Liver (tissue), 9 donors: ENCODE results near the gene IFNA8. TPM values are rescaled to one million over a fixed set of nuclear protein-coding genes. Genes with fewer than 3 reads are reported as not detected.

ENCODE experiments used
- DNase-seq: peaks from one replicate; pipeline ENCODE4 v3.0.0-alpha.2; 2017; ENCODE audit warnings: low spot score
- H3K27ac ChIP-seq, 2 donors: one replicate each; pipeline ENCODE4 v1.7.0; 2013; ENCODE audit warnings: inconsistent platforms in 2 of 2, low read length in 2 of 2, control low read depth in 1 of 2, low read depth in 1 of 2, mild to moderate bottlenecking in 1 of 2
- H3K27me3 ChIP-seq, 4 donors: one replicate each; pipeline versions ENCODE4 v1.6.1 to v1.7.0; 2013; ENCODE audit warnings: low read length in 3 of 4, inconsistent platforms in 1 of 4, mild to moderate bottlenecking in 1 of 4, moderate library complexity in 1 of 4; ENCODE audit not compliant: control insufficient read depth in 4 of 4, insufficient read depth in 4 of 4
- H3K36me3 ChIP-seq, 4 donors: one replicate each; pipeline versions ENCODE4 v1.6.1 to v1.7.0; 2013; ENCODE audit warnings: low read length in 3 of 4, mild to moderate bottlenecking in 3 of 4, low read depth in 1 of 4, moderate library complexity in 1 of 4; ENCODE audit not compliant: control insufficient read depth in 4 of 4, insufficient read depth in 3 of 4
- H3K4me1 ChIP-seq, 4 donors: one replicate each; pipeline versions ENCODE4 v1.6.1 to v1.7.0; 2013; ENCODE audit warnings: low read length in 3 of 4, mild to moderate bottlenecking in 3 of 4, moderate library complexity in 1 of 4; ENCODE audit not compliant: control insufficient read depth in 4 of 4, insufficient read depth in 4 of 4
- H3K4me3 ChIP-seq, 3 donors: one replicate each; pipeline versions ENCODE4 v1.6.1 to v1.7.0; 2013; ENCODE audit warnings: low read length in 3 of 3, control low read depth in 1 of 3, low read depth in 1 of 3, mild to moderate bottlenecking in 1 of 3
- H3K9ac ChIP-seq, 2 donors: one replicate each; pipeline ENCODE4 v1.7.0; 2013; ENCODE audit warnings: low read length in 2 of 2, mild to moderate bottlenecking in 2 of 2, moderate library complexity in 2 of 2, control low read depth in 1 of 2, low read depth in 1 of 2
- H3K9me3 ChIP-seq, 4 donors: one replicate each; pipeline versions ENCODE4 v1.6.1 to v1.7.0; 2013; ENCODE audit warnings: low read length in 3 of 4; ENCODE audit not compliant: control insufficient read depth in 4 of 4
- EGR1 ChIP-seq, 2 donors: IDR thresholded peaks; 2 replicates each; pipeline ENCODE4 v1.6.1; 2016 to 2018; ENCODE audit warnings: antibody characterized with exemption in 2 of 2, low read depth in 2 of 2
- FOXA1 ChIP-seq: IDR thresholded peaks from 2 replicates; pipeline ENCODE4 v1.6.1; 2016; ENCODE audit warnings: antibody characterized with exemption
- FOXA2 ChIP-seq: IDR thresholded peaks from 2 replicates; pipeline ENCODE4 v1.6.1; 2016; ENCODE audit warnings: antibody characterized with exemption
- GABPA ChIP-seq, 2 donors: IDR thresholded peaks in 1 of 2; conservative IDR thresholded peaks in 1 of 2; 2 replicates each; pipeline ENCODE4 v1.6.1; 2016; ENCODE audit warnings: antibody characterized with exemption in 2 of 2, mild to moderate bottlenecking in 1 of 2, moderate library complexity in 1 of 2
- HNF4A ChIP-seq, 2 donors: conservative IDR thresholded peaks; 2 replicates each; pipeline ENCODE4 v1.6.1; 2016; ENCODE audit warnings: antibody characterized with exemption in 2 of 2, mild to moderate bottlenecking in 2 of 2
- HNF4G ChIP-seq: IDR thresholded peaks from 2 replicates; pipeline ENCODE4 v1.6.1; 2016; ENCODE audit warnings: antibody characterized with exemption
- JUND ChIP-seq, 2 donors: IDR thresholded peaks; 2 replicates each; pipeline ENCODE4 v1.6.1; 2016; ENCODE audit warnings: antibody characterized with exemption in 2 of 2
- NR2F2 ChIP-seq: IDR thresholded peaks from 2 replicates; pipeline ENCODE4 v1.6.1; 2016; ENCODE audit warnings: antibody characterized with exemption
- RAD21 ChIP-seq, 2 donors: IDR thresholded peaks; 2 replicates each; pipeline ENCODE4 v1.6.1; 2016; ENCODE audit warnings: antibody characterized with exemption in 2 of 2, mild to moderate bottlenecking in 2 of 2
- RXRA ChIP-seq, 2 donors: IDR thresholded peaks; 2 replicates each; pipeline ENCODE4 v1.6.1; 2017 to 2018; ENCODE audit warnings: antibody characterized with exemption in 2 of 2, mild to moderate bottlenecking in 1 of 2
- SP1 ChIP-seq: IDR thresholded peaks from 2 replicates; pipeline ENCODE4 v1.6.1; 2018; ENCODE audit warnings: antibody characterized with exemption, mild to moderate bottlenecking
- TAF1 ChIP-seq: conservative IDR thresholded peaks from 2 replicates; pipeline ENCODE4 v1.6.1; 2016; ENCODE audit warnings: antibody characterized with exemption, mild to moderate bottlenecking
- YY1 ChIP-seq: IDR thresholded peaks from 2 replicates; pipeline ENCODE4 v1.6.1; 2016; ENCODE audit warnings: antibody characterized with exemption, mild to moderate bottlenecking
- WGBS: extraction: QIAGEN DNeasy Blood & Tissue Kit; methylation state at CpG from one replicate; pipeline ENCODE4 v1.1.7; 2013; 5-methylcytosine and 5-hydroxymethylcytosine counted together
- polyA plus RNA-seq, 2 donors: library from polyadenylated mRNA; stranded (reverse) in 1 of 2; unstranded in 1 of 2; fragments of 200-250 nt in 1 of 2; fragments of >200 nt in 1 of 2; fragmentation: Nextera tagmentation in 1 of 2; extraction: Ambion mirVana in 1 of 2; gene quantifications; one replicate each; pipeline versions ENCODE4 v1.2.1 to v1.2.3, GENCODE V29; 2013 to 2015
- total RNA-seq, 2 donors: library from RNA; depleted of rRNA; stranded (reverse); fragments of >200 nt; gene quantifications; one replicate each; pipeline ENCODE4 v1.2.3, GENCODE V29; 2014
- TF ChIP-seq, protein P1 (sequence below): IDR thresholded peaks from 2 replicates; pipeline ENCODE4 v1.6.1; 2016; ENCODE audit warnings: antibody characterized with exemption
- TF ChIP-seq, protein P2 (sequence below): IDR thresholded peaks from 2 replicates; pipeline ENCODE4 v1.6.1; 2016; ENCODE audit warnings: antibody characterized with exemption, mild to moderate bottlenecking
- TF ChIP-seq, protein P3 (sequence below): IDR thresholded peaks from 2 replicates; pipeline ENCODE4 v1.6.1; 2016; ENCODE audit warnings: antibody characterized with exemption
- TF ChIP-seq, protein P4 (sequence below): IDR thresholded peaks from 2 replicates; pipeline ENCODE4 v1.6.1; 2016; ENCODE audit warnings: antibody characterized with exemption
- TF ChIP-seq, protein P5 (sequence below): fragments of 150-350 bp; IDR thresholded peaks from 2 replicates; pipeline ENCODE4 v1.5.1; 2017; ENCODE audit warnings: improper control_type of control experiment, low read depth, low read length; ENCODE audit not compliant: missing input control
- donor health status: healthy.
- donor health status: healthy.
- donor health status: healthy.
- donor health status: healthy.
- donor health status: healthy.

IFNA8 gene
- total and polyA plus RNA-seq, 4 donors: not detected

DNA sequence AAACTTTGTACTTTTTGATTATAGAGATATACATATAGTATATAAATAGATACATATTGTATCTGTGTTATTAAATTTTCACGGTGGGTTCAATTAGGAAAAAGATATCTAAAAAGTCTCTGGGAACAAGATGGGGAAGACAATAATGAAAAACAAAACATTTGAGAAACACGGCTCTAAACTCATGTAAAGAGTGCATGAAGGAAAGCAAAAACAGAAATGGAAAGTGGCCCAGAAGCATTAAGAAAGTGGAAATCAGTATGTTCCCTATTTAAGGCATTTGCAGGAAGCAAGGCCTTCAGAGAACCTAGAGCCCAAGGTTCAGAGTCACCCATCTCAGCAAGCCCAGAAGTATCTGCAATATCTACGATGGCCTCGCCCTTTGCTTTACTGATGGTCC lies 31.2 kb downstream of the IFNA8 start, which contains the start of gene IFNA1:
Gene IFNA1, plus strand, starts transcription at position 301 of the 400 bp plus-strand sequence. Its CDS starts 69 bp downstream, at position 370.
- TF ChIP-seq TAF1 (no peak), EGR1 (IDR thresholded peaks at IDR 0.05; ENCODE audit: low read depth in 2 of 2) (no peak), JUND (IDR thresholded peaks at IDR 0.05) (no peak), RXRA (IDR thresholded peaks at IDR 0.05) (no peak), NR2F2 (no peak), HNF4G (no peak), FOXA2 (no peak), HNF4A (conservative IDR thresholded peaks at IDR 0.05) (no peak), RAD21 (IDR thresholded peaks at IDR 0.05) (no peak), YY1 (no peak), SP1 (no peak), FOXA1 (no peak), GABPA (IDR thresholded peaks at IDR 0.05 in 1 of 2, conservative IDR thresholded peaks at IDR 0.05 in 1 of 2) (no peak)
- TF ChIP-seq, protein P1, sequence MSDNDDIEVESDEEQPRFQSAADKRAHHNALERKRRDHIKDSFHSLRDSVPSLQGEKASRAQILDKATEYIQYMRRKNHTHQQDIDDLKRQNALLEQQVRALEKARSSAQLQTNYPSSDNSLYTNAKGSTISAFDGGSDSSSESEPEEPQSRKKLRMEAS: no peak
- TF ChIP-seq, protein P2, sequence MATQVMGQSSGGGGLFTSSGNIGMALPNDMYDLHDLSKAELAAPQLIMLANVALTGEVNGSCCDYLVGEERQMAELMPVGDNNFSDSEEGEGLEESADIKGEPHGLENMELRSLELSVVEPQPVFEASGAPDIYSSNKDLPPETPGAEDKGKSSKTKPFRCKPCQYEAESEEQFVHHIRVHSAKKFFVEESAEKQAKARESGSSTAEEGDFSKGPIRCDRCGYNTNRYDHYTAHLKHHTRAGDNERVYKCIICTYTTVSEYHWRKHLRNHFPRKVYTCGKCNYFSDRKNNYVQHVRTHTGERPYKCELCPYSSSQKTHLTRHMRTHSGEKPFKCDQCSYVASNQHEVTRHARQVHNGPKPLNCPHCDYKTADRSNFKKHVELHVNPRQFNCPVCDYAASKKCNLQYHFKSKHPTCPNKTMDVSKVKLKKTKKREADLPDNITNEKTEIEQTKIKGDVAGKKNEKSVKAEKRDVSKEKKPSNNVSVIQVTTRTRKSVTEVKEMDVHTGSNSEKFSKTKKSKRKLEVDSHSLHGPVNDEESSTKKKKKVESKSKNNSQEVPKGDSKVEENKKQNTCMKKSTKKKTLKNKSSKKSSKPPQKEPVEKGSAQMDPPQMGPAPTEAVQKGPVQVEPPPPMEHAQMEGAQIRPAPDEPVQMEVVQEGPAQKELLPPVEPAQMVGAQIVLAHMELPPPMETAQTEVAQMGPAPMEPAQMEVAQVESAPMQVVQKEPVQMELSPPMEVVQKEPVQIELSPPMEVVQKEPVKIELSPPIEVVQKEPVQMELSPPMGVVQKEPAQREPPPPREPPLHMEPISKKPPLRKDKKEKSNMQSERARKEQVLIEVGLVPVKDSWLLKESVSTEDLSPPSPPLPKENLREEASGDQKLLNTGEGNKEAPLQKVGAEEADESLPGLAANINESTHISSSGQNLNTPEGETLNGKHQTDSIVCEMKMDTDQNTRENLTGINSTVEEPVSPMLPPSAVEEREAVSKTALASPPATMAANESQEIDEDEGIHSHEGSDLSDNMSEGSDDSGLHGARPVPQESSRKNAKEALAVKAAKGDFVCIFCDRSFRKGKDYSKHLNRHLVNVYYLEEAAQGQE: no peak
- TF ChIP-seq, protein P3, sequence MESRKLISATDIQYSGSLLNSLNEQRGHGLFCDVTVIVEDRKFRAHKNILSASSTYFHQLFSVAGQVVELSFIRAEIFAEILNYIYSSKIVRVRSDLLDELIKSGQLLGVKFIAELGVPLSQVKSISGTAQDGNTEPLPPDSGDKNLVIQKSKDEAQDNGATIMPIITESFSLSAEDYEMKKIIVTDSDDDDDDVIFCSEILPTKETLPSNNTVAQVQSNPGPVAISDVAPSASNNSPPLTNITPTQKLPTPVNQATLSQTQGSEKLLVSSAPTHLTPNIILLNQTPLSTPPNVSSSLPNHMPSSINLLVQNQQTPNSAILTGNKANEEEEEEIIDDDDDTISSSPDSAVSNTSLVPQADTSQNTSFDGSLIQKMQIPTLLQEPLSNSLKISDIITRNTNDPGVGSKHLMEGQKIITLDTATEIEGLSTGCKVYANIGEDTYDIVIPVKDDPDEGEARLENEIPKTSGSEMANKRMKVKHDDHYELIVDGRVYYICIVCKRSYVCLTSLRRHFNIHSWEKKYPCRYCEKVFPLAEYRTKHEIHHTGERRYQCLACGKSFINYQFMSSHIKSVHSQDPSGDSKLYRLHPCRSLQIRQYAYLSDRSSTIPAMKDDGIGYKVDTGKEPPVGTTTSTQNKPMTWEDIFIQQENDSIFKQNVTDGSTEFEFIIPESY: no peak
- TF ChIP-seq, protein P4, sequence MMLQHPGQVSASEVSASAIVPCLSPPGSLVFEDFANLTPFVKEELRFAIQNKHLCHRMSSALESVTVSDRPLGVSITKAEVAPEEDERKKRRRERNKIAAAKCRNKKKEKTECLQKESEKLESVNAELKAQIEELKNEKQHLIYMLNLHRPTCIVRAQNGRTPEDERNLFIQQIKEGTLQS: no peak
- TF ChIP-seq, protein P5, sequence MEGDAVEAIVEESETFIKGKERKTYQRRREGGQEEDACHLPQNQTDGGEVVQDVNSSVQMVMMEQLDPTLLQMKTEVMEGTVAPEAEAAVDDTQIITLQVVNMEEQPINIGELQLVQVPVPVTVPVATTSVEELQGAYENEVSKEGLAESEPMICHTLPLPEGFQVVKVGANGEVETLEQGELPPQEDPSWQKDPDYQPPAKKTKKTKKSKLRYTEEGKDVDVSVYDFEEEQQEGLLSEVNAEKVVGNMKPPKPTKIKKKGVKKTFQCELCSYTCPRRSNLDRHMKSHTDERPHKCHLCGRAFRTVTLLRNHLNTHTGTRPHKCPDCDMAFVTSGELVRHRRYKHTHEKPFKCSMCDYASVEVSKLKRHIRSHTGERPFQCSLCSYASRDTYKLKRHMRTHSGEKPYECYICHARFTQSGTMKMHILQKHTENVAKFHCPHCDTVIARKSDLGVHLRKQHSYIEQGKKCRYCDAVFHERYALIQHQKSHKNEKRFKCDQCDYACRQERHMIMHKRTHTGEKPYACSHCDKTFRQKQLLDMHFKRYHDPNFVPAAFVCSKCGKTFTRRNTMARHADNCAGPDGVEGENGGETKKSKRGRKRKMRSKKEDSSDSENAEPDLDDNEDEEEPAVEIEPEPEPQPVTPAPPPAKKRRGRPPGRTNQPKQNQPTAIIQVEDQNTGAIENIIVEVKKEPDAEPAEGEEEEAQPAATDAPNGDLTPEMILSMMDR: no peak
- no peaks in the 10 kb centered on the region for H3K36me3 ChIP-seq
- H3K4me3 ChIP-seq: no peak within 1 kb of the TSS
- WGBS: 89% methylated on average over 4 of the region's 4 CpGs
- no peaks in the 10 kb centered on the region for H3K4me1 ChIP-seq
- peaks cover 0 to 3% (median 0%) of the 10 kb centered on the region in 4 donors for H3K9me3 ChIP-seq
- H3K27ac ChIP-seq: no peak within 1 kb of the TSS
- no peak within 1 kb of the TSS for H3K9ac ChIP-seq
- H3K27me3 ChIP-seq: peaks cover 0 to 8% (median 3%) of the 10 kb centered on the region in 4 donors
- DNase-seq: no peak
